ENCODE measurements around the gene PCBP1.
"Not testable (repeated sequence)": the region's sequence is repeated elsewhere in the genome, so short reads cannot be mapped to it uniquely, and the experiment has no call there.

The PCBP1 gene

GRCh38 chr2:70101174-70101573 is 13.9 kb downstream of the PCBP1 start:
- DNase-seq = no peak

GRCh38 chr2:70101686-70102085 is 14.4 kb downstream of the PCBP1 start:
- not testable (repeated sequence) for DNase-seq

- not testable (repeated sequence) for DNase-seq
Measured at GRCh38 chr2:70102323-70102905, 15.1 kb downstream of the PCBP1 start.

DNA sequence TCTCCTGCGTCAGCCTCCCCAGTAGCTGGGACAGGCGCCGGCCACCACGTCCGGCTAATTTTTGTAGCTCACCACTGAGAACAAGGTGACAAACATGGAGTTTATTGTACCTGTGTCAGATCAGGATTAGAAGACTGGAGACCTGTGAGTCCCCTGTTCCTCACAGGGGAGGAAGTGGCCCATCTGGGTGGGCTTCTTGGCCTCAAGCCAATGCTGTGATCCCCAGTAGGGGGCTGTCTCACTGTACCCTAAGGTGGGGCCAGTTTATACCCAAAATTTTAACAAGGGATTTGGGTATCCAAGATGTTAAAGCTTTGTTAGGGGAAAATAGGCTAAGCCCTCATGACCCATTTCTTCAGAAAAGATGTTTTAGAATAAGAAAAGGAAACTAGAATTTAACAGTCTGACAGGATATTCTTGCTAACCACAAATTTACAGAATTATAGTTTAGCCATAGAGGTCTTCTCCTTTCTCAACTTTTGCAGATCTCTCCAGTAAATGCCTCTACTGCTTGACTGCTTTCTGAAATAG is 16.3 kb downstream of the PCBP1 start:
- no peak for DNase-seq

GRCh38 chr2:70104231-70105111 is 17.2 kb downstream of the PCBP1 start:
- DNase-seq = peak in 1 of 2 donors; percentile 47

DNA sequence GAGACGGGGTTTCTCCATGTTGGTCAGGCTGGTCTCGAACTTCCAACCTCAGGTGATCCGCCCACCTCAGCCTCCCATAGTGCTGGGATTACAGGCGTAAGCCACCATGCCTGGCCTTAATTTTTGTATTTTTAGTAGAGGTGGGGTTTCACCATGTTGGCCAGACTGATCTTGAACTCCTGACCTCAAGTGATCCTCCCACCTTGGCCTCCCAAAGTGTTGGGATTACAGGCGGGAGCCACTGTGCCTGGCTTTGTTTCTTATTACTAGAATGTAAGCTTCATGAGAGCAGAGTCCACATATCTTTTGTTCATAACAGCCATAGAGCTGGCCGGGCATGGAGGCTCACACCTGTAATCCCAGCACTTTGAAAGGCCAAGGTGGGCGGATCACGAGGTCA is 18.9 kb downstream of the PCBP1 start:
- not testable (repeated sequence) for DNase-seq

- DNase-seq = not testable (repeated sequence)
Measured at GRCh38 chr2:70110397-70110796, 23.1 kb downstream of the PCBP1 start.

GRCh38 chr2:70111752-70112591 is 24.7 kb downstream of the PCBP1 start:
- no peak for DNase-seq

DNA sequence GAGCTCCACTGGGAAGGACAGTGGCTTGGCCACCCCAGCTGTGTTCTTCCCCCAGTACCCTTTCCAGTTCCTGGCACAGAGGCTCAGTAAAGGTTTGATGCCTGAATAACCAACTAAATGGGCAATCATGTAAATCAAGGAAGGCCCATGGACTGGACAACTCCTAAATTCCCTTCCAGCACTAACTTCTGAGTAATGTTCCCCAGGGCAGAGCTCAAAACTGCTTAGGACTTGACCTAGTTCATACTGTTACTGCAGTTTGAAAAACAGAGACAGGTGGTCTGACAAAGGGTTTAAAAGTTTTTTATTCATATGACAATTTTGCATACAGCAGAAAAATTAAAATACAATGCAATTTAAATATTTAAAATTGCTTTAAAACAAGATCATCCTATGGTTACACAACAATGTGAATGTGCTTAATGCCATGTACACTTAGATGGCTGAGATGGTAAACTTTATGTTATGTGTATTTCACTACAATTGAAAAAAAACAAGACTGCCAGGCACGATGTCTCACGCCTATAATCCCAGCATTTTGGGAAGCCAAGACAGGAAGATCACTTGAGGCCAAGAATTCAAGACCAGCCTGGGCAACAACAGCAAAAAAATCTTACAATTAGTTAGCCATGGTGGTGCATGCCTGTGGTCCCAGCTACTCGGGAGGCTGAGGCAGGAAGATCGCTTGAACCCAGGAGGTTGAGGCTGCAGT is 26.2 kb downstream of the PCBP1 start:
- DNase-seq = no peak

DNA sequence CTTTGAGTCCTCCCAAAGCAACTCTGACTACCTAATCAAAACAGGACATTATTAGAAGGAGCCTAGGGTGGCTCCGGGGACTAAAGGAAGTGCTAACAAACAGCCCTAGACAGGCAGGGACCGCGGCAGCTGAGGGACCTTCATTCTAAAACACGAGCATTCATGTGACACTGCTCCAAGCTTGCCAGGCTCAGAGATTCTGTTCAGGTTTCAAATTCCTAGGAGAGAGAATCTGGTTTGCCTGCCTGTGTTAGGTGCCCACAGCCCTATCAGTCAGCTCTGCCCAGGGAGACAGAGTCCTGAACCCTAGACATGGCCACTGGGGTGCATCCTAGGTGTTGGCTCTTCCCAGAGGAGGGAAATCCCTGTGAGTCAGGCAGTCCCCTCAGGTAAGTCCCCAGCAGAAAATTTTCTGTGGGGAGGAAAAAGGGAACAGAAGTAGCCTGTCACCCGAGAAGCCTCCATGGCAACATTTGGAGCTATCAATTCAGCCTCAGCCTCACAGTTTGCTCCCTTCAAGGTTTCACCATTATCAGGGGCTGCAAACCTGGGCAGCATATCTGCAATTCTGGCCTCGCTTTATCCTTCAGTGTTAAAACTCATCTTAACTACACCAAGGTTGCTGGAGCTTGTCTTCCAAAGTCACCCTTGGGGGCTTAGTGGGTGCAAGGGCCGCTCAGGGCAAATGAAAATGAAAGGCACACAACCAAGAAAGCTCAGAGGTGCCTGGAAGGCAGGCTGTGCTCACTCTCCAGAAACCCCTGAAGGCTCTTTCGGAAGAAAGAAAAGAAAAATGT is 28.6 kb downstream of the PCBP1 start:
- DNase-seq = no peak

GRCh38 chr2:70116936-70117552 is 29.8 kb downstream of the PCBP1 start:
- no peak for DNase-seq

GRCh38 chr2:70118798-70119454 is 31.6 kb downstream of the PCBP1 start:
- DNase-seq = peak; percentile 45 to 70

GRCh38 chr2:70121627-70122372 is 34.5 kb downstream of the PCBP1 start:
- no peak for DNase-seq

DNA sequence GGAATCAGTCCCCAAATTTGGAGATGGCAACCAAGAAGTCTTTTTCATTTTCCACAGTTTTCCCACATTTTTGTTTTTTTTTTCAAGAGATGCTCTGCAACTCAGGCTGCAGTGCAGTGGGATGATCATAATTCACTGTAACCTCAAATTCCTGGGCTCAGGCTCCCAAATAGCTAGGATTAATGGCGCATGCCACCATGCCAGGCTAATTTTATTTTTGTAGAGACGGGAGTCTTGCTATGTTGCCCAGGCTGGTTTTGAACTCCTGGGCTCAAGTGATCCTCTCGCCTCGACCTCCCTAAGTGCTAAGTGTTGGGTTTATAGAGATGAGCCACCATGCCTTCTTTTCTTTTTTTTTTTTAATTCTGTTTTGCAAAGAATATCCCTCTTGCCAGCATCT is 35.2 kb downstream of the PCBP1 start:
- no peak for DNase-seq

GRCh38 chr2:70123051-70123828 is 36.0 kb downstream of the PCBP1 start:
- no peak for DNase-seq

- DNase-seq = no peak
Measured at GRCh38 chr2:70123829-70124116, 36.5 kb downstream of the PCBP1 start.

DNA sequence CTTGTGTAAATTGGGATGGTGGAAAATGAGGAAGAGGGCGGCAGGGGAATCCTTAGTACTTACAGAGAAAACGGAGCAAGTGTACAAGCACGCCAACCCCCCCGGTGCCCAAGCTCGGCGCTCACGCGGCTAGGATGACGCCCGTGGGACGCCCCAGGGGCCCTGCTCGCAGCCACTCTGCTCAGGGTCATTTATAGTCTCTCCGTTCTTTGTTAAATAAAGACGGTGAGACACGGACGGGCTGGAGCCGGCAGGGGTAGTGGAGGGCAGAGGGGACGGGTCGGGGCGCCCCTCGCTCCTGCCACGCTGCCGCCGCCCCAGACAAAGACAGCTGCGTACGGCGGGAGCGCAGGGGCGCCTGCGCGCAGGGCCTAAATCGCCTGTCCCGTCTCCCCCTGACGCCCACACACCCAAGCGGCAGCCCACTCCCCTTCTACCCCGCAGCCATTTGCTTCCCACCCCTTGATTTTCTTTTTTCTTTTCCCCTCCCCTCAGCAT is 37.8 kb downstream of the PCBP1 start:
- peak; percentile 56 to 62 for DNase-seq

DNA sequence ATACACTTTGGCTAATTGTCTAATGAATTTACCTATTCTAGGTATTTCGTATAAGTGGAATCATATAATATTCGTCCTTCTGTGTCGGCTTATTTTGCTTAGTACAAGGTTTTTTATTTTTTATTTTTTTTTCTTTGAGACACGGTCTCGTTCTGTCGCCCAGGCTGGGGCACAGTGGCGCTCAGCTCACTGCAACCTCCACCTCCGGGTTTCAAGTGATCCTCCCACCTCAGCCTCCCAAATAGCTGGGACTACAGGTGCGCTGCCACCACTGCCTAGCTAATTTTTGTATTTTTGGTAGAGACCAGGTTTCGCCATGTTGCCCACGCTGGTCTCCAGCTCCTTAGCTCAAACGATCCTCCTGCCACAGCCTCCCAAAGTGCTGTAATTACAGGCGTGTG is 38.2 kb downstream of the PCBP1 start:
- no peak for DNase-seq

DNA sequence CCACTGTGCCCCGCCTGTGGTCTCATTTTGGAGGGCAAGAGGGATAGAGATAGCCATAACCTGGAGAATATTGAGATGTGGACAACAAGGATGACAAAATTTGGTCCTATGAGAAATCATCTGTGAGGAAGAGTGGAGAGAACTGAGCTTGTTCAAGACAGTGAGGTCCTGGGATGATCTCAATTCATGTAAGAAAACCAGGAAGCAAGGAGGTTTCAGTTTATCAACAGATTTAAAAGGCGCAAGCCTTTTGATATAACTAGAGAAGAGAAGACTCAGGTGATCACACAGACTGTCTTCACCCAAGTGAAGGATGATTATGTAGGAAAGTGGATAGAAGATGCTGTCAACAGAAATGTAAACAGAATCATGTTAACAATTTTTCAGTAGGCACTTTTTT is 39.1 kb downstream of the PCBP1 start:
- DNase-seq = no peak
